Activated naive CD4-positive, alpha-beta T cell treated with anti-CD3 and anti-CD28 coated beads, Interleukin-2, amount 50 U/mL, for 72 hours (primary cell): ENCODE measurements around the gene SERTAD1. TPM values are rescaled to one million over a fixed set of nuclear protein-coding genes. Genes with fewer than 3 reads are reported as not detected.
"Not testable (repeated sequence)": the region's sequence is repeated elsewhere in the genome, so short reads cannot be mapped to it uniquely, and the experiment has no call there.

ENCODE experiments used
- ATAC-seq, 2 donors: fragments of 150-1000 bp; cut with Tn5 transposase; 2 replicates each; pipeline ENCODE4 v1.10.0; 2021; ENCODE audit warnings: mild to moderate bottlenecking in 2 of 2, moderate library complexity in 2 of 2
- DNase-seq, 2 donors: peaks; one replicate each; pipeline ENCODE4 v3.0.0; 2021 to 2022; ENCODE audit warnings: low spot score in 2 of 2
- H3K27ac Mint-ChIP-seq, 2 donors: one replicate each; pipeline ENCODE4 v1.8.0; 2022; ENCODE audit warnings: mild to moderate bottlenecking in 2 of 2, mixed read lengths in 2 of 2
- H3K36me3 Mint-ChIP-seq, 2 donors: one replicate each; pipeline ENCODE4 v1.8.0; 2022; ENCODE audit warnings: mixed read lengths in 2 of 2
- H3K9me3 Mint-ChIP-seq, 2 donors: one replicate each; pipeline ENCODE4 v1.8.0; 2022; ENCODE audit warnings: mixed read lengths in 2 of 2
- total RNA-seq, 2 donors: library from RNA; stranded (reverse); gene quantifications; one replicate each; pipeline ENCODE4 v1.2.3, GENCODE V29; 2022

SERTAD1 gene, protein sequence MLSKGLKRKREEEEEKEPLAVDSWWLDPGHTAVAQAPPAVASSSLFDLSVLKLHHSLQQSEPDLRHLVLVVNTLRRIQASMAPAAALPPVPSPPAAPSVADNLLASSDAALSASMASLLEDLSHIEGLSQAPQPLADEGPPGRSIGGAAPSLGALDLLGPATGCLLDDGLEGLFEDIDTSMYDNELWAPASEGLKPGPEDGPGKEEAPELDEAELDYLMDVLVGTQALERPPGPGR
- total RNA-seq: 10 to 100 TPM; 13.8 to 17.9 TPM

DNA sequence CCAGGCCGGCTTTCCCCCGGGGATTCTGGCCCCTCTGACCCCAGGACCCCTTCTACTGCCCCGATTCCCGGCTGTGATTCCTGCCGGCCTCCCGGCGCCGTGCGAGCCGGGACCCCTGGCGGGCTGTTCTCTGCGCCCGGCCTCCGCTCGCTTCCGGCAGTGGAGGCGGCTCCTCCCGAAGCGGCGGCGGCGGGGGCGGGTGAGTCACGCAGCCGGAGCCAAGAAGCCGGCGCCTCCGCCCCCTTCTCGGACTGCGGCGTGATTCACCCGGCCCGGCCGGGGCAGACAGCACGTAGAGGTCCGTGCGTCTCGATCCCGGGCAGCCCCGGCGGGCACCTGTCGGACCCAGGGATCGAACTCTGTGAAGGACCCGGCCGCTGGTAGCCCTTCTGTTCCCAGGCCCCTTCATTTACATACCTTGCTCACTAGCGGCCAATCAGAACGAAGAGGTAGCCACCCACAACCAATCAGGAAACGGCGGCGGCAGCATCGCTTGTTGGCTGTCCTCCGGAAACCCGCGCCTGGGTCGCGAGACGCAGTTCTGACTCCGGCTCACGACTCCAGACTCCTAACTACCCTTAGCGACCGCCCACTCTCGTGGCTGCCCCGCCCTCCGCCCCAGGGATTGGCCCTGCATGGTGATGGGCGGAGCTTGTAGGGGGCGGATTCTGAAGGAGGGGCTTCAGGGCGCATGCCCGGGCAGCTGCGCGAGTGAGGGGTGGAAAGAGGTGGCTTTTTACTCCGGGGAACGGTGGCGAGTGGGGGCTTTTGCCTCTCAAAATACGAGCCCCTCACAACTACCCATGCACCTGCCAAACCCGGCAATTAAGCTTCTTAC lies at the start of gene SERTAD1:
Gene SERTAD1 (minus strand): TSS at position 543 of the 838 bp plus-strand sequence. CDS start 2,446 bp downstream, outside the sequence.
- peak; percentile 80 to 84 for ATAC-seq
- Mint-ChIP-seq H3K36me3 (peaks cover 14 to 20% of the 10 kb centered on the region in 2 donors), H3K9me3 (no peaks in the 10 kb centered on the region)

DNA sequence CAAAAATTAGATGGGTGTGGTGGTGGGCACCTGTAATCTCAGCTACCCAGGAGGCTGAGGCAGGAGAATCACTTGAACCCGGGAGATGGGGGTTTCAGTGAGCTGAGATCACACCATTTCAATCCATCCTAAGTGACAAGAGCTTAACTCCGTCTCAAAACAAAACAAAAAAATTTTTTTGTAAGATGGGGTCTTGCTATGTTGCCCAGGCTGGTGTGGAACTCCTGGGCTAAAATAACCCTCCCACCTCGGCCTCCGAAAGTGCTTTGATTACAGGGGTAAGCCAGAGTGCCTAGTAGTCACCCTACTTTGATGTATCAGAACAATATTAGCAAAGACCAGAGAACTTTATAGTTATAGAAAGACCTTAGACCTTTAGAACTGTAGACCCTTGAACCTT lies 48.9 kb upstream of the SERTAD1 start:
- Mint-ChIP-seq H3K36me3 (no peaks in the 10 kb centered on the region), H3K9me3 (no peaks in the 10 kb centered on the region), H3K27ac (no peak overlapping the region)
- no peak for ATAC-seq
- DNase-seq: no peak

More for the DNA sequence above, at the start of gene SERTAD1:
- DNase-seq: peak; percentile 100
- H3K27ac Mint-ChIP-seq: peak within 1 kb of the TSS; percentile 95 to 97

DNA sequence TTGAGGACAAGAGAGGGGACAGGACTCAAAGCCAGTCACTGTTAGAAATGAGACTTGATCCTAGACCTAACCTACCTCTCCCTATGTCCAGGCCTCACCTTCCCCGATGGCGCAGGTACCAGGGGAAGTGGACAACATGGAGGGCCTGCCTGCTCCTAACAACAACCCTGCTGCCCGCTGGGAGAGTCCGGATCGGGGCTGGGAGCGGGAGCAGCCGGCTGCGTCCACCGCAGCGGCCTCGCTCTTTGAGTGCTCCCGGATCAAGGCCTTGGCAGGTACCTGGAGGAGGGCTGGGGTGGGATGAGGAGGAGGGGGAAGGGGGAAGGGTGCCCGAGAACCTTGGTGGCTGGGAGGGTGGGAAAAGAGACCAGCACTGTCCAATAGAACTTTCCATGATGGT lies 46.7 kb upstream of the SERTAD1 start:
- no peak for ATAC-seq
- H3K9me3 Mint-ChIP-seq: no peaks in the 10 kb centered on the region
- no peaks in the 10 kb centered on the region for H3K36me3 Mint-ChIP-seq
- DNase-seq: no peak
- H3K27ac Mint-ChIP-seq: no peak overlapping the region

DNA sequence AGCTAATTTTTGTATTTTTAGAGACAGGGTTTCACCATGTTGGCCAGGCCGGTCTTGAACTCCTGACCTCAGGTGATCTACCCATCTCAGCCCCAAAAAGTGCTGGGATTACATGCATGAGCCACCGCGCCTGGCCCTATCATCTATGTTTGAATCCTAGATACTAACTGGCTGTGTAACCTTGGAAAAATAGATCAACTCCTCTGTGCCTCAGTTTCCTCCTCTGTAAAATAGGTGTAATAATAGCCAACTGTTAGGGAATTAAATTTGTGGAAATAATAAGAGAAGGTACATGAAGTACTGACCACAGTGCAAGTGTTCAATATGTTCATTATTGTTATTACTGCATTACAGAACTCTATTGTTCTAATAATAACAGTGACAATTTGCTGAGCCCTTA lies 45.3 kb upstream of the SERTAD1 start:
- no peaks in the 10 kb centered on the region for H3K9me3 Mint-ChIP-seq
- DNase-seq (no peak), ATAC-seq (no peak)
- peaks cover 7% of the 10 kb centered on the region in 2 donors for H3K36me3 Mint-ChIP-seq
- no peak overlapping the region for H3K27ac Mint-ChIP-seq

DNA sequence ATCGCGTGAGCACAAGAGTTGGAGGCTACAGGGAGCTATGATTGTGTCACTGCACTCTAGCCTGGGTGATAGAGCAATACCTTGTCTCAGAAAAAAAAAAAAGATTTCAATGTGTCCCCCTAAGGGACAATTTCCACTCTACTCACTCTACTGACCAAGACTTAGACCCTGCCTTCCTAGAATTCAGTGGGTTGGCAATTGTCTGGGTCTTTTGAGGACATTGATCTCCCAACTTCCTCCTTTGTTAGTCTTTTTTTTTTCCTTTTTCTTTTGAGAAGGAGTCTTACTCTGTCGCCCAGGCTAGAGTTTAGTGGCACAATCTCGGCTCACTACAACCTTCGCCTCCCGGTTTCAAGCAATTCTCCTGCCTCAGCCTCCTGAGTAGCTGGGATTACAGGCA lies 43.2 kb upstream of the SERTAD1 start:
- no peaks in the 10 kb centered on the region for H3K9me3 Mint-ChIP-seq
- peaks cover 7 to 8% of the 10 kb centered on the region in 2 donors for H3K36me3 Mint-ChIP-seq
- no peak for ATAC-seq
- DNase-seq: no peak
- no peak overlapping the region for H3K27ac Mint-ChIP-seq

DNA sequence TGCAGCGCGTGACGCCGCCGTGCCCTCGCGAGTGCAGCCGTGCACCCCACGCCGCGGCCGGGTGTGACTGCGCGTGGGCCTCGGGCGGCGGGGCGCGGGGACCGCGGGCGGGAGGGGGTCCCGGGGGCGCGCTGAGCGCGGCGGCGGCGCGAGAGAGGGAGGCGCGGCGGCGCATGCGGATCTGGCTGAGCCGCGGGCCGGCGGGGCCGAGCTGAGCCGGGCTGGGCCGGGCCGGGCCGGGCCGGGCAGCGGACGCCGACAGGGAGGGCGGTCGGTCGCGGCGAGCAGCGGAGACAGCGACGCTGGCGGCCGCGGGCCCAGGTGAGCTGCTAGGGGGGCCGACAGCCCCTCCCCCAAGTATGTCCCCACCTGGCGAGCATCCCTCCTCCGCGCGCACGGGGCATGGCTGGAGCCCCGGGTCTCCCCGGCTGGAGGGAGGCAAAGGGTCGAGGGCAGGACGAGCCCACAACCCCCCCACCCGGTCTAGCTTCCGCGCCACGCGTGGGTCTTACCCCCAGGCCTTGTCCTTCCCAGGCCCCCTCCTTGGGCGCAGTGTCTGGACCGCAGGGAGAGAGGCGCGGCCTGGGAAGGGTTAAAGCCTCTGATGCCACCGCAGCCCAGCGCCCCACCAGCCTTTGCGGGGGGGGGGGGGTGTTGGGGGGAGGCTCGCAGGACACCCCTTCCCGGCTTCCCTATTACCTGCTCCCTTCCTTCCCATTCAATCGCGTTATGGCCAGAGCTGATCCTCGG lies 41.4 kb upstream of the SERTAD1 start, which contains the start of gene SPTBN4:
Gene SPTBN4 (plus strand): TSS at position 17 of the 750 bp plus-strand sequence. CDS start 5,621 bp downstream, outside the sequence.
- no peak for ATAC-seq
- peaks cover 7 to 8% of the 10 kb centered on the region in 2 donors for H3K36me3 Mint-ChIP-seq
- DNase-seq: peak; percentile 21 to 57
- H3K9me3 Mint-ChIP-seq: no peaks in the 10 kb centered on the region
- peak within 1 kb of the TSS; percentile 87 to 90 for H3K27ac Mint-ChIP-seq

DNA sequence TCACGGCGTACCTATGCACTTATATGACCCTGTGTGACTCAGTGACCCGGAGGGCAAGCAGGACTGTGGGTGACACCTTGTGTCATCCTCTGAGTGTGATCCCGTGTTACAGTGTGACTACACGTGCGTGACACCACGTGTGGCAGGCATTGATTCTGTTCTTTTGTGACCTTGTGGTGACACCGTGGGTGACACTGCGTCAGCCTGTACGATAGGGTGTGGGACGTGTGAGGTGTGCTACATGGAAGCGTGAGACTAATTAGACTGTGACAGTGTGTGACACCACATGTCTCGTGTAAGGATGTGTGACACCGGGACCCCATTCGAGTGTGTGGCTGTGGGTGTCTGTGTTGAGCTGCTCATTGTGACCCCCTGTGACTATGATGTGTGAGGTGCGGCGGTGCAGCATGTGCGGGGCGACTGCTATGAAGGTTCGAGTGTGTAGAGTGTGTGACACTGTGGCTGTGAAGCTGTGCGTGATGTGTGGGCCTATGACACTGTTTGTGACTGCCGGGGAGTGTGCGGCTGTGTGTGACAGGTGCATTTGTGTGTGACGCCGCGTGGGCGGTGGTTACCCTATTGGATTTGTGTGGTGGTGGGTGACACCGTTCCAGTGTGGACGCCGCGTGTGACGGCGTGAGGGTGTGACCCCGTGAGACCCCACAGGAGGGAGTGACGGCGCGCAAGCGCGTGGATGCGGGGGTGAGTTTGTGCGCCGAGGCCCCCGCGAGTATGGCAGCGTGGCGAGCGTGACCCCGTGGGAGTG lies 40.6 kb upstream of the SERTAD1 start:
- H3K36me3 Mint-ChIP-seq: peaks cover 7 to 8% of the 10 kb centered on the region in 2 donors
- DNase-seq (peak; percentile 35 to 61), ATAC-seq (peak; percentile 70 to 85)
- H3K9me3 Mint-ChIP-seq: no peaks in the 10 kb centered on the region
- H3K27ac Mint-ChIP-seq: peak overlapping the region; percentile 87 to 90

DNA sequence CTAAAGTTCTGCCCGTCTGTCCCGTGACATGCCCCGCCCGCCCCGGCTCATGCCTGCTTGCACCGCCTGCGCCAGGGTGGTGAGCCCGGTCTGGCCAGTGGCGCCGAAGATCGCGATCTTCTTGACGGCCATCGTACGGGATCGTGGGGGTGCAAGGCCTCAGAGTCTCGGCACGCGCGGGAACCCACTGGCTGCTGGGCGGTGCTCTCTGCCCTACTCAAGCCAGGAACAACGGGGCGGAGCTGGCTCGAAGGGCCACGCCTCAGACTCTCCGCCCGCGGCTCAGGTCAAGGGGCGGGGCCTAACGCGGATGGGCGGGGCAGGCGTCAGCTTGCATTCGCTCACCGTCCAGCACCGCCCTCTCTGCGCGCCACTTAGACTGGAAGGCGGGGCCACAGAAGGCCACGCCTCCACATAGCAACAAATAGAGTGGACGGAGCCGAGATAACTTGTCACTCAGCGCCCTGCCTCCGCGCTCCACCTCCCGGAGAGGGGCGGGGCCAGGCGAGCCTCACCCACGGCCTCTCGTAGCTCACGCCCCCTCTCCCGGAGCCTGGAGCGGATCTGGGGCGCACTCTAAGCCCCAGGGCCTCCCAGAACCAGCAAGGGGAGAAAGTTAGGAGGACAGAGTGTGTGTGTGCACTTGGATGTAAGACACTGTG lies 39.9 kb upstream of the SERTAD1 start, which contains the start of gene BLVRB:
Gene BLVRB (minus strand): TSS at position 189 of the 662 bp plus-strand sequence. CDS start 57 bp downstream, at position 132.
- DNase-seq (peak; percentile 99 to 100), ATAC-seq (peak; percentile 75 to 88)
- Mint-ChIP-seq H3K9me3 (no peaks in the 10 kb centered on the region), H3K27ac (peak within 1 kb of the TSS; percentile 87 to 90), H3K36me3 (peaks cover 7 to 8% of the 10 kb centered on the region in 2 donors)

DNA sequence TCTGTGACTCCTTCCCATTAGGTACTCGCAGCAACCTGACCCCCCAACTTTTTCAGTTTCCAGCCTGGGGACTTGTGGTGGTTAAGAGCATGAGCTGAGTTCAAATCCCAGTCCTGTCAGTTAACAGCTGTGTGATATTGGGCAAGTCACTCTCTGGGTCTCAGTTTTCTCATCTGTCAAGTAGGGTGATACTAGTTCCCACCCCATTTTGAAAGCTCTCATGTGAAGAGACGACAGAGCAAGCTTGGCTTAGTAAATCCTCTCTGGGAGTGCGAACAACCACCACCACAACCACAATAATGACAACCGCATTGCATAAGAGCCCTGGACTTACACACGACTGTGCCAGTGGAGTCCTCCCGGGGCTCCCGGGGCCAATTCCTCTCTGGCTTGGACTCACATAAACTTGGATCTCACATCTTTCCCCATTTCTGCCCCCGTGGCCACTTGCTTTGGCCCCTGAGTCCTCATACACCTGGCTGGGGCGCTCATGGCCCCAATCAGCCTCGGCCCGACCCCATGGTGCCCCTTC lies 39.3 kb upstream of the SERTAD1 start:
- ATAC-seq (peak in 1 of 2 donors; percentile 30), DNase-seq (no peak)
- peak overlapping the region; percentile 68 to 90 for H3K27ac Mint-ChIP-seq
- H3K36me3 Mint-ChIP-seq: peaks cover 7 to 8% of the 10 kb centered on the region in 2 donors
- no peaks in the 10 kb centered on the region for H3K9me3 Mint-ChIP-seq

DNA sequence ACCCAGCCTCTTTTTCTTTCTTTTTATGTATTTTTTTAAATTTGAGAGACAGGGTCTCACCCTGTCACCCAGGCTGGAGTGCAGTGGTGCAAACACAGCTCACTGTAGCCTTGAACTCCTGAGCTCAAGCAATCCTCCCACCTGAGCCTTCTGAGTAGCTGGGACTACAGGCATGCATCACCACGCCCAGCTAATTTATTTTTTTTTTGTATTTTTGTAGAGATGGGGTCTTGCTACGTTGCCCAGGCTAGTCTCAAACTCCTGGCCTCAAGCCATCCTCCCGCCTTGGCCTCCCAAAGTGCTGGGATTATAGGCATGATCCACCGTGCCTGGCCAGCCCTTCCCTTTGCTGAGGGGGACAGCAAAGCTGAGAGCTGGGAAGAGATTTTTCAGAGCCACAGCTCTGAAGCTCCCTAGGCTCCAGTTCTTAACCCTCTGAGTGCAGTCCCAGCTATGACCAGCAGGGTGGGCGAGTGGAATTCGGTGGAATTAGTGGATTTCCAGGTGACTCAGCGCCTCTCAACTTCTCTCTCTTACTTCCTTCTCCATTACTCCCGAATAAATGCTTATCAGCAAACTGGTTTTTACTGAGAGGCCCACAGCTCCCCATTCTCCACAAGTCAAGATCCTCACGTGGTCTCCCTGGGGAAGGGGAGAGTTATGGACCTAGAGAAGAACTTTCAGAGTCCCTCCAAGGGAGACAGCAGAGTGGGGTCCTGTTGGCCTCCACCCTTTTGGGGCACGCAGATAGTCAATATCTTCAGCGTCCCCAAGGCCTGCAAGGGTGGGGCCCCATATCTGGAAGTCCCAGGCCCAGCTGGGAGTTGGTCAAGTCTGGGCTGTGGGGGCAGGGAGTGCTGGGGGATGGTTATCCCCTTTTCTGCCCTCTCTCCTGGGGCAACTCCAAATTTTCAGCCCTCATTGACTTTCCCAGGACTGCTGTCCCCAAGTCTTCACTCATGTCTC lies 38.5 kb upstream of the SERTAD1 start:
- ATAC-seq: no peak
- DNase-seq: peak; percentile 59 to 80
- Mint-ChIP-seq H3K9me3 (no peaks in the 10 kb centered on the region), H3K36me3 (peaks cover 7 to 8% of the 10 kb centered on the region in 2 donors), H3K27ac (peak overlapping the region in 1 of 2 donors; percentile 90)

DNA sequence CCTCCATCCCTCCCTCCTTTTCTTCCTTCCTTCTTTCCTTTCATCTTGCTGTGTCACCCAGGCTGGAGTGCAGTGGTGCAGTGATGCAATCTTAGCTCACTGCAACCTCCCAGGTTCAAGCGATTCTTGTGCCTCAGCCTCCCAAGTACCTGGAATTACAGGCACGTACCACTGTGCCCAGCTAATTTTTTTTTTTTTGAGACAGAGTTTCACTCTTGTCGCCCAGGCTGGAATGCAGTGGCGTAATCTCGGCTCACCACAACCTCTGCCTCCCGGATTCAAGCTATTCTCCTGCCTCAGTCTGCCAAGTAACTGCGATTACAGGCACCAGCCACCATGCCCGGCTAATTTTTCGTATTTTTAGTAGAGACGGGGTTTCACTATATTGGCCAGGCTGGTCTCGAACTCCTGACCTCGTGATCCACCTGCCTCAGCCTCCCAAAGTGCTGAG lies 37.8 kb upstream of the SERTAD1 start:
- not testable (repeated sequence) for DNase-seq, ATAC-seq, H3K27ac Mint-ChIP-seq, H3K9me3 Mint-ChIP-seq, H3K36me3 Mint-ChIP-seq

DNA sequence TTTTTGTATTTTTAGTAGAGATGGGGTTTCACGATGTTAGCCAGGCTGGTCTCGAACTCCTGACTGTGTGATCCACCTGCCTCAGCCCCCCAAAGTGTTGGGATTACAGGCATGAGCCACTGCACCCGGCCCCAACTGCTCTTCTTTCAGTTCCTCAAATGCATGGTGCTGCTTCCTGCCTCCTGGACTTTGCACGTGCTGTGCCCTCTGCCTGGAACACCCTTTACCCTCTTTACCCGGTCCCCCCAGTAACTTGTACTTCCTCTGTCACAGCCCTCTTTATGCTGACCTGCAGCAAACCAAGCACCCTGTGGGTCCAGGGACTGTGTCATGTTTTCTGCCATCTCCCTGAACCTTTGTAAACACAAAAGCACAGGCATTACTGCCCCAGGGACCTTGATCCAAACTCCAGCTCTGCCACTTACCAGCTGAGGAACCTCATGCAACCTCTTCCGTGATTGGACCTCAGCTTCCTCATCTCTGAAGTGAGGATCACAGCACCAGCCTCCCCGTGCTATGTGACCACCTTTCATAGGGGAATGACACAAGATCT lies 36.0 kb upstream of the SERTAD1 start:
- Mint-ChIP-seq H3K27ac (no peak overlapping the region), H3K36me3 (peaks cover 7% of the 10 kb centered on the region in 2 donors), H3K9me3 (no peaks in the 10 kb centered on the region)
- ATAC-seq: no peak
- DNase-seq: no peak

DNA sequence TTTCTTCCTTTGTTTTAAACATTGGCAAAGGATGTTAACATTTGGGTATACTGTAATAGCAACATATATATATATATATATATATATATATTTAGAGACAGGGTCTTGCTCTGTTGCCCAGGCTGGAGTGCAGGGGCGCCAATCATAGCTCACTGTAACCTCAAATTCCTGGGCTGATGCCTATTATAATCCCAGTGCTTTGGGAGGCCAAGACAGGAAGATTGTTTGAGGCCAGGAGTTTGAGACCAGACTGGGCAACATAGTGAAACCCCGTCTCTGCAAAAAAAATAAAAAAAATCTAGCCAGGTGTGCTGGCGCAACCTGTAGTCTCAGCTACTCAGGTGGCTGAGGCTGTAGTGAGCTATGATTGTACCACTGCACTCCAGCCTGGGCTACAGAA lies 34.4 kb upstream of the SERTAD1 start:
- Mint-ChIP-seq H3K9me3 (no peaks in the 10 kb centered on the region), H3K36me3 (no peaks in the 10 kb centered on the region), H3K27ac (no peak overlapping the region)
- DNase-seq: no peak
- ATAC-seq: no peak

DNA sequence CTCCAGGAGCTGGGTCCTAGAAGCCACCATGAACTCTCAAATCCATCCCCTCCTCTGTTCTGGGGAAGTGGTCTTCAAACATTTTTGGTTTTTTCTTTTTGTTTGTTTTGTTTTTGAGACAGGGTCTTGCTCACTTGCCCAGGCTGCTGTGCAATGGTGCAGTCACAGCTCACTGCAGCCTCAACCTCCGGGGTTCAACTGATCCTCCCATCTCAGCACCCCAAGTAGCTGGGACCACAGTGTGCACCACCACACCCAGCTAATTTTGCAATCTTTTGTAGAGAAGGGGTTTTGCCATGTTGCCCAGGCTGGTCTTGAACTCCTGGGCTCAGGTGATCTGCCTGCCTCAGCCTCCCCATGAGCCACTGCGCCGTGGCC lies 32.8 kb upstream of the SERTAD1 start:
- DNase-seq: no peak
- no peak overlapping the region for H3K27ac Mint-ChIP-seq
- H3K36me3 Mint-ChIP-seq: no peaks in the 10 kb centered on the region
- H3K9me3 Mint-ChIP-seq: no peaks in the 10 kb centered on the region
- ATAC-seq: no peak
